ENCODE data around the gene DNAJC27.

DNAJC27 gene

DNA sequence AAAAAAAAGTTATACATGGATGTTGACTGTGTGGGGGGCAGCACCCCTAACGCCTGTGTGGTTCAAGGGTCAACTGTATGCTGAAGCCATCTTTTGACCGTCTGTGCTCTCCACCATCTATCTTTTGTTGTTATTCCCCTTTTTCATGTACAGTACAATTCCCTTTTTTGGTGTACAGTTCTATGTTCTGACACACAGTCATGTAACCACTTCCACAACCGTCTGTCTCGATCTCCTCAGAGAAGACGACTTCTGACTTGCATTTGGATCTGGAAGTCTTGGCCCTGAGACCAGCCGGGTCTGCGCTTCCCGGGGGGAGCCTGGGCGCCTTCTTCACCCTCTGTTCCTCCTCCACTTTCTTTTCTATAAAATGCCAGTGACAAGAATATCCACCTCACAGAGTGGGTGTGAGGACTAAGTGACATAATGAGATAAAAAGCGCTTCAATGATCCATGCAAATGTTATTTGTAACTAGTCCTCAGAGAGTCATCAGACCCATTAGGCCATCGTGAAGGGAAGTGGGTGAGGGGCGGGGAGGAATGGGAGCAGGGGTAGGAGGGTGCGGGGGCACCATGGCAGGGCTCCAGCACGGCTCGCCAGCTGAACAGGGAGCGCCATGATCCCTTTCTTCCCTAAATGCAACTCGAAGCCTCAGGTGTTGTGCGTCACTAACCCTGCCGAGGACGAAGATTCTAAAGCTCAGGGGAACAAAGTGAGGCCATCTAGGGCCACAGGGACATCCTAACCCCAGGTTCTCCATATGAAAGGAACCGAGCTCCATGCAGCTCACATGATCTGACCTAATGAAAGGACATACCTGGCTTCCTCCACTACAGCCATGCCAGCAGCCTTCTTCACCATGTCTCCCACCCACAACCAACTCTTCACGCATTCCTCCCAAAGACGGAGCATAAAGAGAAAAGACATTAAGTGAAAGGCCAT, 68.3 kb downstream of the DNAJC27 start:
- DNase-seq, result no peak

DNA sequence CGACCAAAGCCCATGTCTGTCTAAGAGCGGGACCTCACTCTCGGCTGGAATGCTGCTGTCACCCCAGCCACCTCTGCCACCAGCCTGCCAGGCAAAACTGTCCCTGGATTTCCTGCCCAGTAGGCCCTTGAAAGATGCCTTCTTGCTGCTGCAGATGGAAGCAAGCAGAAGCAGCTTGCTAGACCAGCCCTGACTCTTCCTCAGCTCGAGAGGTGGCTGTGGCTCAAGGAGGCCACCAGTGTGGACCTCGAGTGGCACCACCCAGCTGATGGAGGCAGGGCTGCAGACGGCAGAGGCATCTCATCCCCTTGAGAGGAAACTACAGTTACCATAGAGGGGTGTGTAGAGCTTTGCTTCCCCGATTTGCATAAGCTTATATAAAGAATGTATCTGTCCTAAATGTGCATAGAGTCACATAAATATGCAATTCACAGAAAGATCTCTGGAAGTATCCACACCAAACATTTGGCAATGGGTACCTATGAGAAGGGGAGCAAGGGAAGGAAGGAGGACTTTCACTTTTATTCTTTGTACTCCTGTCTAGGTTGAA, 72.3 kb downstream of the DNAJC27 start:
- DNase-seq, result no peak

DNA sequence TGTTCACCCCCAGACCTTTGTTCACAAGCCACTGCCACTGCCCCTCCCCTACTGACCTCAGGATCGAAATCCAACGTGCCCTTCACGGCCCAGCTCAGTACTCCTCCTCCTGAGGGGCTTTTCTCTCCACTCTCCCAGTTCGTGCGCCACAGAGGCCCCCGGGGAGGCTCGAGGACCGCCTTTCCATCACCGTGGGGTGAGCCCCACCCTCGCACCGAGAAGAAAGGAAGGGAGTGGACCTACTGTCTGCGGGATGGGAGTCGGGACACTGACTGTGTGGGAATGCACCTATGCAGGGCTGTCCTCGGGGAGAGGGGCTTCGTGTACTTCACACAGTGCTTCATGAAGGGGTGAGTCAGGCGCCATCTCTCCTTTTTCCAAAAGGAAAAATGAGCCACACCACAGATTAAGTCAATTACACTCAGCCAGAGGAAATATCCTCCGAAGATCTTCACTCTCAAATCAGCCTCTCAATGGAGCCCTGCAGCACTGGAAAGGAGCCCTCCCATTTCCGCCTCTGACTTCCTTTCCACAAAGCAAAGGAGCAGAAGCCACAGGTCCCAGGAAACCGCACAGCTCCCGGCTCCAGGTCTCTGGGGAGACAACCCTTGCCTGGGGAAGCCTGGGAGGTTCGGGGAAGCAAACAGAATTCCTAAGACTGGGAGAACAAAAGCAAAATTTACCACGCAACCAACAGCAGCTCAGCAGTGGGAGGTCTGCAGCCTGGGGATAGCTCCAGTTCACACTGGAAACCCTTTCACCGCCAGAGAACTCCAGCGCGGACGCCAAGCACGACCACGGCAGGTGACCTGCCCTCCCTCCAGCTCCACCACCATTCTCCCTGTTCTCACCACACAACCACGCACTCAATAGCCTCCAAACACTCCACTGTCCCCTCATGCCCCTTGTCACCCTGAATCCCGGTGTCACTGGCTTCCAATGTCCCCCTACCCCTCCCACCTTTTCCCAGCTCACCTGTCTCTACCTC, 73.3 kb downstream of the DNAJC27 start:
- no peak for DNase-seq

DNA sequence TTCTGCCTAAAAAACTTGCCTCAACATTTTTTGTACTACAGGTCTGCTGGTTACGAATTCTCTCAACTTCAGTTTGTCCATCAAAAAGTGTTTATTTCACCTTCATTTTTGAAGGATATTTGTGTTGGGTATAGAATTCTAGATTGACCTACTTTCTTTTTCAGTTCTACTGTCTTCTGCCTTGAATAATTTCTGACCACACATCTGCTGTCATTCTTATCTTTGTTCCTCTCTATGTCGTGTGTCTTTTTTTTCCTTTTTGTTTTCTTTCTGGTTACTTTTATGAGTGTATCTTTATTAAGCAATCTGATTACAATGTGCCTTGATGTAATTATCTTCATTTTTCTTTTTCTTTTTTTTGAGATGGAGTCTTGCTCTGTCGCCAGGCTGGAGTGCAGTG, 77.0 kb downstream of the DNAJC27 start:
- DNase-seq, result no peak

DNA sequence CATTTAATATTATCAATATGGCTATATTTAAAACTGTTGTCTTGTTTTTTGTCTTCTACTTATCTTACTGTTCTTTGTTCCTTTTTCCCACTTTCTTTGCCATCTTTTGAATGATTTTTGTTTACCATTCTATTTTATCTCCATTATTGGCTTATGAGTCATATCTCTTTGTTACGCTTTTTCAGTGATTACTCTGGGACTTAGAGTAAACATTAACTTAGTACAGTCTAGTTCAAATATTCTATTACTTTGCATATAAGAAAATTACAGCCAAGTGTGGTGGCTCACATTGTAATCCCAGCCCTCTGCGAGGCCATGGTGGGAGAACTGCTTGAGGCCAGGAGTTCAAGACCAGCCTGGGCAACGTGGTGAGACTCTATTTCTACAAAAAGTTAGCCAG, 77.8 kb downstream of the DNAJC27 start:
- no peak for DNase-seq
